Raji (cell line): Measurements from ENCODE around the gene NFIA.

Experiments
- POLR2A ChIP-seq: IDR thresholded peaks from 2 replicates; pipeline ENCODE4 v1.6.1; 2011; ENCODE audit warnings: low read depth, low read length, control low read depth; ENCODE audit not compliant: insufficient read depth

The NFIA gene

GRCh38 chr1:61121631-61122030, 39.3 kb downstream of the NFIA start:
- no peak for TF ChIP-seq POLR2A

GRCh38 chr1:61122389-61122788, 40.0 kb downstream of the NFIA start:
- TF ChIP-seq POLR2A: no peak

GRCh38 chr1:61123326-61123725, 41.0 kb downstream of the NFIA start:
- no peak for TF ChIP-seq POLR2A

GRCh38 chr1:61124078-61124477, 41.7 kb downstream of the NFIA start:
- no peak for TF ChIP-seq POLR2A

- no peak for TF ChIP-seq POLR2A
Observed at GRCh38 chr1:61124696-61125095, 42.3 kb downstream of the NFIA start.

- no peak for TF ChIP-seq POLR2A
Observed at GRCh38 chr1:61125263-61125662, 42.9 kb downstream of the NFIA start.

- no peak for TF ChIP-seq POLR2A
Observed at GRCh38 chr1:61125895-61126294, 43.5 kb downstream of the NFIA start.

- no peak for TF ChIP-seq POLR2A
Observed at GRCh38 chr1:61130338-61131000, 48.1 kb downstream of the NFIA start.

- no peak for TF ChIP-seq POLR2A
Observed at GRCh38 chr1:61131248-61131647, 48.9 kb downstream of the NFIA start.

- TF ChIP-seq POLR2A: no peak
Observed at GRCh38 chr1:61131716-61132115, 49.4 kb downstream of the NFIA start.

- no peak for TF ChIP-seq POLR2A
Observed at GRCh38 chr1:61132176-61132638, 49.8 kb downstream of the NFIA start.

- TF ChIP-seq POLR2A: no peak
Observed at GRCh38 chr1:61132645-61133334, 50.4 kb downstream of the NFIA start.

GRCh38 chr1:61133335-61134019, 51.1 kb downstream of the NFIA start:
- no peak for TF ChIP-seq POLR2A

- no peak for TF ChIP-seq POLR2A
Observed at GRCh38 chr1:61135291-61135690, 52.9 kb downstream of the NFIA start.

- TF ChIP-seq POLR2A: no peak
Observed at GRCh38 chr1:61138305-61138704, 55.9 kb downstream of the NFIA start.
